Liver (tissue), 3 donors: ENCODE data around the gene HTR3A.

ENCODE experiments used
- EGR1 ChIP-seq, 2 donors: IDR thresholded peaks; 2 replicates each; pipeline ENCODE4 v1.6.1; 2016 to 2018; ENCODE audit warnings: antibody characterized with exemption in 2 of 2, low read depth in 2 of 2
- FOXA1 ChIP-seq: IDR thresholded peaks from 2 replicates; pipeline ENCODE4 v1.6.1; 2016; ENCODE audit warnings: antibody characterized with exemption
- FOXA2 ChIP-seq: IDR thresholded peaks from 2 replicates; pipeline ENCODE4 v1.6.1; 2016; ENCODE audit warnings: antibody characterized with exemption
- GABPA ChIP-seq, 2 donors: IDR thresholded peaks in 1 of 2; conservative IDR thresholded peaks in 1 of 2; 2 replicates each; pipeline ENCODE4 v1.6.1; 2016; ENCODE audit warnings: antibody characterized with exemption in 2 of 2, mild to moderate bottlenecking in 1 of 2, moderate library complexity in 1 of 2
- NR2F2 ChIP-seq: IDR thresholded peaks from 2 replicates; pipeline ENCODE4 v1.6.1; 2016; ENCODE audit warnings: antibody characterized with exemption
- RAD21 ChIP-seq, 2 donors: IDR thresholded peaks; 2 replicates each; pipeline ENCODE4 v1.6.1; 2016; ENCODE audit warnings: antibody characterized with exemption in 2 of 2, mild to moderate bottlenecking in 2 of 2
- RXRA ChIP-seq, 2 donors: IDR thresholded peaks; 2 replicates each; pipeline ENCODE4 v1.6.1; 2017 to 2018; ENCODE audit warnings: antibody characterized with exemption in 2 of 2, mild to moderate bottlenecking in 1 of 2
- TAF1 ChIP-seq: conservative IDR thresholded peaks from 2 replicates; pipeline ENCODE4 v1.6.1; 2016; ENCODE audit warnings: antibody characterized with exemption, mild to moderate bottlenecking
- TF ChIP-seq, protein P1 (sequence below): fragments of 150-350 bp; IDR thresholded peaks from 2 replicates; pipeline ENCODE4 v1.5.1; 2017; ENCODE audit warnings: improper control_type of control experiment, low read depth, low read length; ENCODE audit not compliant: missing input control
- TF ChIP-seq, protein P2 (sequence below): IDR thresholded peaks from 2 replicates; pipeline ENCODE4 v1.6.1; 2016; ENCODE audit warnings: antibody characterized with exemption, mild to moderate bottlenecking
- TF ChIP-seq, protein P3 (sequence below): IDR thresholded peaks from 2 replicates; pipeline ENCODE4 v1.6.1; 2016; ENCODE audit warnings: antibody characterized with exemption
- donor health status: healthy.
- donor health status: healthy.

DNA sequence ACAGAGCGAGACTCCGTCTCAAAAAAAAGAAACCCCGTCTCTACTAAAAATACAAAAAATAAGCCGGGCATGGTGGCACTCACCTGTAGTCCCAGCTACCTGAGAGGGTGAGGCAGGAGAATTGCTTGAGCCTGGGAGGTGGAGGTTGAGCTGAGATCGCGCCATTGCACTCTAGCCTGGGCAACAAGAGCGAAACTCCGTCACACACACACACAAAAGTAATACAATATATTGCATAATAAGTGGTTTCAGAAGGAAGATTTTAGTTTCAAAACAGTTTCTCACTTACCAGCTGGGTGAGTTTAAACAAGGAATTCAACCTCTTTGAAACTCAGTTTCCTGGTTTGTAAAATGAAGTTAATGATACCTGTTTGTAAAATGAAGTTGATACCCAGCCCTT, 32.7 kb upstream of the HTR3A start:
- TF ChIP-seq NR2F2, result no peak
- TF ChIP-seq, protein P1, sequence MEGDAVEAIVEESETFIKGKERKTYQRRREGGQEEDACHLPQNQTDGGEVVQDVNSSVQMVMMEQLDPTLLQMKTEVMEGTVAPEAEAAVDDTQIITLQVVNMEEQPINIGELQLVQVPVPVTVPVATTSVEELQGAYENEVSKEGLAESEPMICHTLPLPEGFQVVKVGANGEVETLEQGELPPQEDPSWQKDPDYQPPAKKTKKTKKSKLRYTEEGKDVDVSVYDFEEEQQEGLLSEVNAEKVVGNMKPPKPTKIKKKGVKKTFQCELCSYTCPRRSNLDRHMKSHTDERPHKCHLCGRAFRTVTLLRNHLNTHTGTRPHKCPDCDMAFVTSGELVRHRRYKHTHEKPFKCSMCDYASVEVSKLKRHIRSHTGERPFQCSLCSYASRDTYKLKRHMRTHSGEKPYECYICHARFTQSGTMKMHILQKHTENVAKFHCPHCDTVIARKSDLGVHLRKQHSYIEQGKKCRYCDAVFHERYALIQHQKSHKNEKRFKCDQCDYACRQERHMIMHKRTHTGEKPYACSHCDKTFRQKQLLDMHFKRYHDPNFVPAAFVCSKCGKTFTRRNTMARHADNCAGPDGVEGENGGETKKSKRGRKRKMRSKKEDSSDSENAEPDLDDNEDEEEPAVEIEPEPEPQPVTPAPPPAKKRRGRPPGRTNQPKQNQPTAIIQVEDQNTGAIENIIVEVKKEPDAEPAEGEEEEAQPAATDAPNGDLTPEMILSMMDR, result no peak
- no peak for TF ChIP-seq EGR1 (IDR thresholded peaks at IDR 0.05; ENCODE audit: low read depth in 2 of 2)
- TF ChIP-seq FOXA1, result no peak
- TF ChIP-seq RAD21 (IDR thresholded peaks at IDR 0.05), result no peak
- TF ChIP-seq, protein P2, sequence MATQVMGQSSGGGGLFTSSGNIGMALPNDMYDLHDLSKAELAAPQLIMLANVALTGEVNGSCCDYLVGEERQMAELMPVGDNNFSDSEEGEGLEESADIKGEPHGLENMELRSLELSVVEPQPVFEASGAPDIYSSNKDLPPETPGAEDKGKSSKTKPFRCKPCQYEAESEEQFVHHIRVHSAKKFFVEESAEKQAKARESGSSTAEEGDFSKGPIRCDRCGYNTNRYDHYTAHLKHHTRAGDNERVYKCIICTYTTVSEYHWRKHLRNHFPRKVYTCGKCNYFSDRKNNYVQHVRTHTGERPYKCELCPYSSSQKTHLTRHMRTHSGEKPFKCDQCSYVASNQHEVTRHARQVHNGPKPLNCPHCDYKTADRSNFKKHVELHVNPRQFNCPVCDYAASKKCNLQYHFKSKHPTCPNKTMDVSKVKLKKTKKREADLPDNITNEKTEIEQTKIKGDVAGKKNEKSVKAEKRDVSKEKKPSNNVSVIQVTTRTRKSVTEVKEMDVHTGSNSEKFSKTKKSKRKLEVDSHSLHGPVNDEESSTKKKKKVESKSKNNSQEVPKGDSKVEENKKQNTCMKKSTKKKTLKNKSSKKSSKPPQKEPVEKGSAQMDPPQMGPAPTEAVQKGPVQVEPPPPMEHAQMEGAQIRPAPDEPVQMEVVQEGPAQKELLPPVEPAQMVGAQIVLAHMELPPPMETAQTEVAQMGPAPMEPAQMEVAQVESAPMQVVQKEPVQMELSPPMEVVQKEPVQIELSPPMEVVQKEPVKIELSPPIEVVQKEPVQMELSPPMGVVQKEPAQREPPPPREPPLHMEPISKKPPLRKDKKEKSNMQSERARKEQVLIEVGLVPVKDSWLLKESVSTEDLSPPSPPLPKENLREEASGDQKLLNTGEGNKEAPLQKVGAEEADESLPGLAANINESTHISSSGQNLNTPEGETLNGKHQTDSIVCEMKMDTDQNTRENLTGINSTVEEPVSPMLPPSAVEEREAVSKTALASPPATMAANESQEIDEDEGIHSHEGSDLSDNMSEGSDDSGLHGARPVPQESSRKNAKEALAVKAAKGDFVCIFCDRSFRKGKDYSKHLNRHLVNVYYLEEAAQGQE, result no peak
- no peak for TF ChIP-seq TAF1
- no peak for TF ChIP-seq FOXA2
- TF ChIP-seq, protein P3, sequence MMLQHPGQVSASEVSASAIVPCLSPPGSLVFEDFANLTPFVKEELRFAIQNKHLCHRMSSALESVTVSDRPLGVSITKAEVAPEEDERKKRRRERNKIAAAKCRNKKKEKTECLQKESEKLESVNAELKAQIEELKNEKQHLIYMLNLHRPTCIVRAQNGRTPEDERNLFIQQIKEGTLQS, result no peak
- no peak for TF ChIP-seq RXRA (IDR thresholded peaks at IDR 0.05)
- no peak for TF ChIP-seq GABPA (IDR thresholded peaks at IDR 0.05 in 1 of 2, conservative IDR thresholded peaks at IDR 0.05 in 1 of 2)
